ENCODE results near the gene TMEM163. TPM values are rescaled to one million over a fixed set of nuclear protein-coding genes. Genes with fewer than 3 reads are reported as not detected.

Gene TMEM163
- total and polyA plus RNA-seq, 7 donors: 0.28 to 2.6 (median 1.1) TPM; not detected in 1

DNA sequence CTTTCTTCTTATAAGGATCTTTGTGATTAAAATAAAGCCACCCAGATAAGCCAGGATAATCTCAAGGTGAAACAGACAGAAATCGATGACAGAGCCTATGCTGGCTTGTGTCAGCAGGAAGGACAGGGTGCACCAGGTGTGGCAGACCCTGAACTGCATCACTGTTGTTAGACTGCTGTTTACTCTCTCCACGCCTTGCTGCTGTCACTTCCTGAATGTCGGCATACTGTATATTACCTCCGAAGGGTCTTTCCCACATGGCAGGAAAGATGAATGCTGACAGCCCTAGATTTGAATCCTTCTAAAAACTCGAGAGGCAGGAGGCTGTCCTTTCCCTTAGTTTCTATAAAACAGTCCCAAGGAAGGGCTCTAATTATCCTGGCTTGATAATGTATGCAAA, 18.9 kb upstream of the TMEM163 start:
- no peaks in the 10 kb centered on the region for H3K27me3 ChIP-seq
- intact Hi-C loops (cut with DNase I): no loop called here
- WGBS, 2 donors: 12 to 41% methylated on average over 5 of the region's 5 CpGs

DNA sequence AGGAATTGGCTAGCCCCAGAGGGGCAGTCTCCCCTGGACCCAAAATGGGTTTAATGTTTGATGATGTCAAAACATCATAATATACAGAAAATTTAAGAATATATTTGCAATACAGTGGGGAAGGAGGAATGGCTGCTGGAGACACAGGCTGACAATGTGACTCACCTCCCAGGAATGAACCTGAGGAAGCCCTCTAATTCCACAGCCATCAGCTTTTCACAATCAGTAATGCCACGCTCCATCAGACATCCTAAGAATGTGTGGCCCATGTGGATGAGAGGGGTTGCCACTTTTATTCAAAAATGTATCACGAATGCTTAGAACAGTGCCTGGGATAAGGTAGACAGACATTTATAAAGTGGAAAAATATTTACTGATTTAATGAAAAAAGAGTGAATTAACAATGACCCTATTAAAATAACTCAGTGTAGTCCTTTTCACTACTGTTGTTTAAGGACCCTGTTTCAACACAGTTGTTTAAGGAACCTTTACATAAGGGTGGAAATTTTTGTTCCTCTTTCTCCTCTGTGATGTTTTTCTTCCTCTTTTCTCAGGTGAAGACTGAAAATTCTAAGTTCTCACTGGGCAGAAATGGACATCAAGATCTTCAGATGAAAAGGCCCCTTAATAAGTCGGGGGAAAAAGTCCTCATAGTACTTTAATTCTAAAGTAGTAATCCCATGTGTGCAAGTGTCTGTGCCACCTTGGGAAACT, 17.5 kb upstream of the TMEM163 start:
- intact Hi-C loops (cut with DNase I): no loop called here
- TF ChIP-seq POLR2A (IDR thresholded peaks at IDR 0.05) (no peak), POLR2AphosphoS5 (IDR thresholded peaks at IDR 0.05) (no peak), EP300 (IDR thresholded peaks at IDR 0.05) (no peak)
- TF ChIP-seq, protein P1, sequence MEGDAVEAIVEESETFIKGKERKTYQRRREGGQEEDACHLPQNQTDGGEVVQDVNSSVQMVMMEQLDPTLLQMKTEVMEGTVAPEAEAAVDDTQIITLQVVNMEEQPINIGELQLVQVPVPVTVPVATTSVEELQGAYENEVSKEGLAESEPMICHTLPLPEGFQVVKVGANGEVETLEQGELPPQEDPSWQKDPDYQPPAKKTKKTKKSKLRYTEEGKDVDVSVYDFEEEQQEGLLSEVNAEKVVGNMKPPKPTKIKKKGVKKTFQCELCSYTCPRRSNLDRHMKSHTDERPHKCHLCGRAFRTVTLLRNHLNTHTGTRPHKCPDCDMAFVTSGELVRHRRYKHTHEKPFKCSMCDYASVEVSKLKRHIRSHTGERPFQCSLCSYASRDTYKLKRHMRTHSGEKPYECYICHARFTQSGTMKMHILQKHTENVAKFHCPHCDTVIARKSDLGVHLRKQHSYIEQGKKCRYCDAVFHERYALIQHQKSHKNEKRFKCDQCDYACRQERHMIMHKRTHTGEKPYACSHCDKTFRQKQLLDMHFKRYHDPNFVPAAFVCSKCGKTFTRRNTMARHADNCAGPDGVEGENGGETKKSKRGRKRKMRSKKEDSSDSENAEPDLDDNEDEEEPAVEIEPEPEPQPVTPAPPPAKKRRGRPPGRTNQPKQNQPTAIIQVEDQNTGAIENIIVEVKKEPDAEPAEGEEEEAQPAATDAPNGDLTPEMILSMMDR (IDR thresholded peaks at IDR 0.05): no peak
- 72 to 85% methylated on average over 3 of the region's 3 CpGs for WGBS, 2 donors
- Histone ChIP-seq H3K4me3 (no peak overlapping the region), H3K27me3 (no peaks in the 10 kb centered on the region), H3K9me3 (no peaks in the 10 kb centered on the region), H3K27ac (no peak overlapping the region), H3K36me3 (no peaks in the 10 kb centered on the region), H3K4me1 (no peaks in the 10 kb centered on the region)
- no peak for DNase-seq

More for the DNA sequence above, 18.9 kb upstream of the TMEM163 start:
- no peaks in the 10 kb centered on the region for H3K9me3 ChIP-seq
- no peak for TF ChIP-seq EP300 (IDR thresholded peaks at IDR 0.05)
- TF ChIP-seq POLR2AphosphoS5 (IDR thresholded peaks at IDR 0.05): no peak
- TF ChIP-seq POLR2A (IDR thresholded peaks at IDR 0.05): no peak
- TF ChIP-seq, protein P1 (IDR thresholded peaks at IDR 0.05): no peak
- H3K27ac ChIP-seq: no peak overlapping the region
- H3K4me1 ChIP-seq: no peaks in the 10 kb centered on the region
- DNase-seq: no peak
- no peak overlapping the region for H3K4me3 ChIP-seq
- H3K36me3 ChIP-seq: no peaks in the 10 kb centered on the region

DNA sequence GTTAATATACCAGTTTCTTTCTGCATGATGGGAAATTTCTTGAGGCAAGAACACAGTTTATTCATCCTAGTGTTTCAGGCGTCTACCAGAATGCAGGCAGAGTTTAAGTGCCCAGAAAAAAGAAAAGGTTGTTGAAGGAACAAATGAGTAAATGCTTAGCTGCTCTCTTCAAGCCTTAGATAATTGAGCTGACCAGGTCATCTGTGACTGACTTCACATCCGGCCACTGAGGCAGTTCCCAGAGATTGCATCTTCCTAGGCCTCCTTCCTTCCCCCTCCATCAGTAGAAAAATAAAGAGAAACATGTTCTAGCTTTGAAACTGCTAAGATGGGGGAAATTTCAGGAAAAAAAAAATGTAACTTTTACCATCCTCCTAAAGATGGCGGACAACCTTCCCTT, 9.4 kb upstream of the TMEM163 start:
- no peak overlapping the region for H3K27ac ChIP-seq
- 84 to 92% methylated on average over 3 of the region's 3 CpGs for WGBS, 2 donors
- DNase-seq: no peak

DNA sequence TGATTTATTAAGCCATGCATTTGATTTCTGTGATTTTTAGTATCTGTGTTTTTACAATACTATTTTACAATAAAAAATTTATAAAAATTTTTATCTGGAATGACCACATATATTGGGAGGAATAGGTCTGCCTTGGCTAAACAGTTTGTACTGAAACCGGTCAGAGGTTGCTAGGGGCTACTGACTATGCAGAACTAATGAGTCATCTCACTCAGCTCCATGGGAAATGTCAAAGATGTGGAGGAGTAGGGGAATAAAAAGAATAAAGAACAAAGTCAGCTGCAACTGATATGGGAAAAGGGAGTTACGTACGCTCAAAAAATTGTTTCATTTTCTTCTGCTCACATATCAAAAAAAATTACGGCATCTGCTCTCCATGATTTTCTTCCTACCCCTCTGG, 8.6 kb upstream of the TMEM163 start:
- intact Hi-C loops (cut with DNase I): no loop called here
- H3K4me1 ChIP-seq: no peaks in the 10 kb centered on the region
- no peaks in the 10 kb centered on the region for H3K9me3 ChIP-seq
- no peak overlapping the region for H3K4me3 ChIP-seq
- DNase-seq: no peak
- WGBS, 2 donors: 90 to 91% methylated on average over 4 of the region's 4 CpGs
- H3K27me3 ChIP-seq: peaks cover 0 to 7% (median 4%) of the 10 kb centered on the region in 3 donors
- TF ChIP-seq POLR2A (IDR thresholded peaks at IDR 0.05): no peak
- no peak for TF ChIP-seq POLR2AphosphoS5 (IDR thresholded peaks at IDR 0.05)
- TF ChIP-seq, protein P1 (IDR thresholded peaks at IDR 0.05): no peak
- TF ChIP-seq EP300 (IDR thresholded peaks at IDR 0.05): no peak
- H3K27ac ChIP-seq: no peak overlapping the region
- H3K36me3 ChIP-seq: no peaks in the 10 kb centered on the region

More for the DNA sequence above, 9.4 kb upstream of the TMEM163 start:
- H3K9me3 ChIP-seq: no peaks in the 10 kb centered on the region
- H3K36me3 ChIP-seq: no peaks in the 10 kb centered on the region
- no peaks in the 10 kb centered on the region for H3K27me3 ChIP-seq
- no peaks in the 10 kb centered on the region for H3K4me1 ChIP-seq
- intact Hi-C loops (cut with DNase I): no loop called here
- no peak for TF ChIP-seq POLR2A (IDR thresholded peaks at IDR 0.05)
- no peak for TF ChIP-seq EP300 (IDR thresholded peaks at IDR 0.05)
- TF ChIP-seq, protein P1 (IDR thresholded peaks at IDR 0.05): no peak
- no peak for TF ChIP-seq POLR2AphosphoS5 (IDR thresholded peaks at IDR 0.05)
- no peak overlapping the region for H3K4me3 ChIP-seq

DNA sequence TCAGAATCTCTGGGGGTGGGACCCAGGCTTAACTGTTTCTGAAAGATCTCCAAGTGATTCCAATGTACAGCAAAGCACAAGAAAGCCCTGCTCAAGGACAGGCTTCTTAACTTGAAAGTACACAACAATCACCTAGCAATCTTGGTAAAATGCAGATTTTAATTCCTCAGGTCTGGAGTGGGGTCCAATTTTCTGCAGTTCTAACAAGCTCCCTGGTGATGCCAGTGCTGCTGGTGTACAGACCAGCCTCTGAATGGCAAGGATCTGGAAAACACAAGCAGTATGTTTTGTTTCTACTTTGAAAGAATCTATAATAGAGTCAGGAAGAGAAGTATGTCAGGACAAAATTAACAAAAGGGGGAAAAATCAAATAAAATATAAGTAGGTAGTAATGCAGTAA, 7.8 kb upstream of the TMEM163 start:
- intact Hi-C loops (cut with DNase I): no loop called here
- no peak for DNase-seq
- no peak for TF ChIP-seq POLR2A (IDR thresholded peaks at IDR 0.05)
- TF ChIP-seq, protein P1 (IDR thresholded peaks at IDR 0.05): no peak
- TF ChIP-seq POLR2AphosphoS5 (IDR thresholded peaks at IDR 0.05): no peak
- no peak for TF ChIP-seq EP300 (IDR thresholded peaks at IDR 0.05)
- Histone ChIP-seq H3K4me1 (no peaks in the 10 kb centered on the region), H3K27me3 (peaks cover 0 to 9% (median 5%) of the 10 kb centered on the region in 3 donors), H3K36me3 (no peaks in the 10 kb centered on the region), H3K9me3 (no peaks in the 10 kb centered on the region), H3K27ac (no peak overlapping the region), H3K4me3 (no peak overlapping the region)
